ENCODE measurements around the gene MED13L. TPM values are rescaled to one million over a fixed set of nuclear protein-coding genes. Genes with fewer than 3 reads are reported as not detected.

The MED13L gene
- total RNA-seq, 1 donor from 2014 or later, result 117 TPM

GRCh38 chr12:115973968-115974724, 303.3 kb downstream of the MED13L start:
- DNase-seq (ENCODE audit: low spot score), result no peak

GRCh38 chr12:115973066-115973465, 304.4 kb downstream of the MED13L start:
- DNase-seq (ENCODE audit: low spot score), result no peak

- DNase-seq (ENCODE audit: low spot score), result no peak
Observed at GRCh38 chr12:115972241-115972640, 305.3 kb downstream of the MED13L start.

GRCh38 chr12:115968211-115968610, 309.3 kb downstream of the MED13L start:
- DNase-seq (ENCODE audit: low spot score), result no peak

GRCh38 chr12:115966376-115966775, 311.1 kb downstream of the MED13L start:
- DNase-seq (ENCODE audit: low spot score), result no peak

GRCh38 chr12:115964626-115965025, 312.9 kb downstream of the MED13L start:
- DNase-seq (ENCODE audit: low spot score), result no peak

- DNase-seq (ENCODE audit: low spot score), result no peak
Observed at GRCh38 chr12:115964214-115964613, 313.3 kb downstream of the MED13L start.

GRCh38 chr12:115962216-115962615, 315.3 kb downstream of the MED13L start:
- no peak for DNase-seq (ENCODE audit: low spot score)

GRCh38 chr12:115960868-115961802, 316.4 kb downstream of the MED13L start:
- DNase-seq (ENCODE audit: low spot score), result no peak

- no peak for DNase-seq (ENCODE audit: low spot score)
Observed at GRCh38 chr12:115957686-115958290, 319.7 kb downstream of the MED13L start.

- no peak for DNase-seq (ENCODE audit: low spot score)
Observed at GRCh38 chr12:115956659-115957058, 320.8 kb downstream of the MED13L start.

- DNase-seq (ENCODE audit: low spot score), result no peak
Observed at GRCh38 chr12:115956236-115956635, 321.3 kb downstream of the MED13L start.

- no peak for DNase-seq (ENCODE audit: low spot score)
Observed at GRCh38 chr12:115953450-115953849, 324.0 kb downstream of the MED13L start.

- no peak for DNase-seq (ENCODE audit: low spot score)
Observed at GRCh38 chr12:115953031-115953430, 324.5 kb downstream of the MED13L start.

- DNase-seq (ENCODE audit: low spot score), result no peak
Observed at GRCh38 chr12:115950959-115951358, 326.5 kb downstream of the MED13L start.

GRCh38 chr12:115949675-115950074, 327.8 kb downstream of the MED13L start:
- DNase-seq (ENCODE audit: low spot score), result no peak

GRCh38 chr12:115947696-115948062, 329.8 kb downstream of the MED13L start:
- no peak for DNase-seq (ENCODE audit: low spot score)

GRCh38 chr12:115946867-115947695, 330.4 kb downstream of the MED13L start:
- no peak for DNase-seq (ENCODE audit: low spot score)

GRCh38 chr12:115946092-115946491, 331.4 kb downstream of the MED13L start:
- no peak for DNase-seq (ENCODE audit: low spot score)

- no peak for DNase-seq (ENCODE audit: low spot score)
Observed at GRCh38 chr12:115945491-115945885, 332.0 kb downstream of the MED13L start.

GRCh38 chr12:115944837-115945490, 332.5 kb downstream of the MED13L start:
- DNase-seq (ENCODE audit: low spot score), result no peak
